ENCODE data around the gene AHNAK. TPM values are rescaled to one million over a fixed set of nuclear protein-coding genes. Genes with fewer than 3 reads are reported as not detected.
A peak's percentile ranks its signal among the peaks of the same experiment; 100 is the strongest.

AHNAK gene
- polyA plus RNA-seq, 2 of the 4 experiments (the other 2 are of a cell fraction) = 43.3 to 82.0 TPM

DNA sequence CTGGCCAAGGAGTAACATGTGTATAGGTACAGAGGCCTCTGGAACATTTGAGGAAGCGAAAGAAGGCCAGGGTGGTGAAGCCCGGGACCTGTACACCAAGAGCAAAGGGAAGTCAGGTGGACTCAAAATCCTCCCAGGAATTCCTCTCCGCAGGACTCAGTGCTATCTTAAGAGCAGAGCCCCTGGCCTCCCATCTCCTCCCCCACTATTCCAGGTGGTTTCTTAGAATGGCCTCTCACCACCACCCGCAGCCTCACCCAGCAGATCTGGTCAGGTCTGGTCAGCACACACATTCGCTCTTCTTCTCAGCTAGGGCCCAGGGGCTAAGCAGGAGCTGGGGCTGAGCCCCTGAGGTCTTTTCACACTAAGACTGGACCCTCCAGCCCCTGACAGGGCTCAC is 68.7 kb downstream of the AHNAK start:
- CTCF ChIA-PET = interaction anchor here (0.9 kb wide), 1 partner anchor 73 kb away, joined by 3 read pairs; no protein-coding TSS in a partner anchor
- DNase-seq (ENCODE audit: low read depth in 1 of 2, low spot score in 1 of 2) (no peak), FAIRE-seq (no peak), ATAC-seq (no peak)
- no peak overlapping the region for H3K4me3 ChIP-seq
- TF ChIP-seq FOSL2 (IDR thresholded peaks at IDR 0.05) = no peak
- no peak for TF ChIP-seq FOSL2 (CRISPR knock-in tag; IDR thresholded peaks at IDR 0.05)
- no peak for TF ChIP-seq TFCP2L1 (CRISPR knock-in tag; IDR thresholded peaks at IDR 0.05)
- TF ChIP-seq MAFK (IDR thresholded peaks at IDR 0.05; ENCODE audit: partially characterized antibody) = no peak
- no peak for TF ChIP-seq MAX (IDR thresholded peaks at IDR 0.05)
- TF ChIP-seq CTCF (IDR thresholded peaks at IDR 0.05) = no peak
- no peak for TF ChIP-seq JUNB (IDR thresholded peaks at IDR 0.05)
- TF ChIP-seq NPAS2 (CRISPR knock-in tag; IDR thresholded peaks at IDR 0.05; ENCODE audit: borderline replicate concordance) = no peak
- TF ChIP-seq RARB (CRISPR knock-in tag; IDR thresholded peaks at IDR 0.05) = no peak
- TF ChIP-seq SREBF2 (IDR thresholded peaks at IDR 0.05) = no peak
- POLR2A ChIA-PET = no interaction called here
- 0 out of 6 replicates have a peak overlapping the region, but pooled peaks of 1 of the 2 experiments have one; percentile 44 for H3K27ac ChIP-seq
- H3K4me1 ChIP-seq = peaks cover 27% of the 10 kb centered on the region
- H3K4me2 ChIP-seq = no peak overlapping the region
- no peaks in the 10 kb centered on the region for H3K9me3 ChIP-seq
- WGBS (ENCODE audit: missing lambda C conversion rate) = 94% methylated on average over 5 of the region's 5 CpGs

GRCh38 chr11:62472063-62472884 is 74.3 kb downstream of the AHNAK start:
- Histone ChIP-seq H3K9me3 (no peaks in the 10 kb centered on the region), H3K27ac (peak overlapping the region; percentile 37 to 88; a peak in 5 of 6 replicates), H3K4me3 (no peak overlapping the region), H3K4me1 (peaks cover 29% of the 10 kb centered on the region), H3K4me2 (peak overlapping the region; percentile 72)
- TF ChIP-seq MAX (IDR thresholded peaks at IDR 0.05) (peak; percentile 52; the same call in 1 of the 2 replicates), EP300 (IDR thresholded peaks at IDR 0.05) (0 out of 5 replicates have a peak, but pooled peaks of 1 of the 2 experiments have one; percentile 8), JUNB (IDR thresholded peaks at IDR 0.05) (peak; percentile 56; the same call in 1 of the 2 replicates), HEYL (CRISPR knock-in tag; IDR thresholded peaks at IDR 0.05) (no peak), FOSL2 (IDR thresholded peaks at IDR 0.05) (peak; percentile 24; the same call in 1 of the 2 replicates), FOSL2 (CRISPR knock-in tag; IDR thresholded peaks at IDR 0.05) (peak; percentile 91), HOXB13 (CRISPR knock-in tag; IDR thresholded peaks at IDR 0.05; ENCODE audit: low read depth) (no peak), ZC3H11A (IDR thresholded peaks at IDR 0.05) (no peak), E2F6 (IDR thresholded peaks at IDR 0.05; ENCODE audit: borderline replicate concordance, low read depth) (0 out of 2 replicates have a peak, but pooled peaks have one; percentile 63), ZNF302 (CRISPR knock-in tag; IDR thresholded peaks at IDR 0.05) (no peak), HOXA7 (CRISPR knock-in tag; IDR thresholded peaks at IDR 0.05) (no peak), GATA3 (IDR thresholded peaks at IDR 0.05; ENCODE audit: borderline replicate concordance) (0 out of 2 replicates have a peak, but pooled peaks have one; percentile 17), CBX8 (IDR thresholded peaks at IDR 0.05) (no peak), CEBPB (IDR thresholded peaks at IDR 0.05) (peak in 1 of 2 experiments; percentile 16; a peak in 1 of 4 replicates), RNF2 (IDR thresholded peaks at IDR 0.05; ENCODE audit: borderline replicate concordance, low read depth) (no peak)
- TF ChIP-seq, protein P1, sequence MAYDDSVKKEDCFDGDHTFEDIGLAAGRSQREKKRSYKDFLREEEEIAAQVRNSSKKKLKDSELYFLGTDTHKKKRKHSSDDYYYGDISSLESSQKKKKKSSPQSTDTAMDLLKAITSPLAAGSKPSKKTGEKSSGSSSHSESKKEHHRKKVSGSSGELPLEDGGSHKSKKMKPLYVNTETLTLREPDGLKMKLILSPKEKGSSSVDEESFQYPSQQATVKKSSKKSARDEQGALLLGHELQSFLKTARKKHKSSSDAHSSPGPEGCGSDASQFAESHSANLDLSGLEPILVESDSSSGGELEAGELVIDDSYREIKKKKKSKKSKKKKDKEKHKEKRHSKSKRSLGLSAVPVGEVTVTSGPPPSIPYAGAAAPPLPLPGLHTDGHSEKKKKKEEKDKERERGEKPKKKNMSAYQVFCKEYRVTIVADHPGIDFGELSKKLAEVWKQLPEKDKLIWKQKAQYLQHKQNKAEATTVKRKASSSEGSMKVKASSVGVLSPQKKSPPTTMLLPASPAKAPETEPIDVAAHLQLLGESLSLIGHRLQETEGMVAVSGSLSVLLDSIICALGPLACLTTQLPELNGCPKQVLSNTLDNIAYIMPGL (CRISPR knock-in tag; IDR thresholded peaks at IDR 0.05; ENCODE audit: borderline replicate concordance) = no peak
- POLR2A ChIA-PET = no interaction called here
- ATAC-seq = peak; percentile 76 to 87; a peak in 5 of 6 replicates
- peak; percentile 54 to 57 for DNase-seq (ENCODE audit: low read depth in 1 of 2, low spot score in 1 of 2)
- CTCF ChIA-PET = no interaction called here
- WGBS (ENCODE audit: missing lambda C conversion rate) = 52% methylated on average over 9 of the region's 9 CpGs
- FAIRE-seq = no peak

Measured in A549 (cell line).